K562 (cell line): ENCODE data around the gene IL27RA. TPM values are rescaled to one million over a fixed set of nuclear protein-coding genes. Genes with fewer than 3 reads are reported as not detected.

ENCODE experiments used
- ASH1L ChIP-seq: fragments of 450-650 bp; IDR thresholded peaks from 2 replicates; pipeline ENCODE4 v1.6.1; 2018; ENCODE audit warnings: borderline replicate concordance, mild to moderate bottlenecking, low read depth; ENCODE audit not compliant: partially characterized antibody
- ATF6 ChIP-seq: sonication (generic); formaldehyde crosslinking; IDR thresholded peaks from 2 replicates; pipeline ENCODE4 v1.4.0; 2020; ENCODE audit warnings: mild to moderate bottlenecking, missing genetic modification reagents
- BRF2 ChIP-seq: IDR thresholded peaks from 3 replicates; pipeline ENCODE4 v1.6.1; 2011; ENCODE audit warnings: borderline replicate concordance, mild to moderate bottlenecking; ENCODE audit not compliant: insufficient read length, insufficient read depth
- CTCFL ChIP-seq: IDR thresholded peaks from 2 replicates; pipeline ENCODE4 v1.6.1; 2011; ENCODE audit warnings: borderline replicate concordance, low read depth, mild to moderate bottlenecking, moderate library complexity, low read length; ENCODE audit not compliant: insufficient read depth, poor library complexity, severe bottlenecking
- FOS ChIP-seq: IDR thresholded peaks from 3 replicates; pipeline ENCODE4 v1.6.1; 2011; ENCODE audit not compliant: insufficient read length; ENCODE audit errors: extremely low read depth
- HBP1 ChIP-seq: fragments of 450-650 bp; formaldehyde crosslinking; IDR thresholded peaks from 2 replicates; pipeline ENCODE4 v1.4.0; 2022; ENCODE audit warnings: missing genetic modification characterization
- HDAC3 ChIP-seq: fragments of 450-650 bp; IDR thresholded peaks from 2 replicates; pipeline ENCODE4 v1.6.1; 2018; ENCODE audit warnings: borderline replicate concordance, mild to moderate bottlenecking, moderate library complexity; ENCODE audit not compliant: partially characterized antibody
- HMGXB4 ChIP-seq: sonication (generic); formaldehyde crosslinking; IDR thresholded peaks from 2 replicates; pipeline ENCODE4 v1.8.1; 2023; ENCODE audit warnings: mild to moderate bottlenecking, missing genetic modification reagents
- MCM7 ChIP-seq, 2 experiments: fragments of 450-650 bp; IDR thresholded peaks; 2 replicates each; pipeline ENCODE4 v1.6.1; 2016 to 2018
- NONO ChIP-seq, 2 experiments: fragments of 200-400 bp in 1 of 2; fragments of 450-650 bp in 1 of 2; formaldehyde crosslinking in 1 of 2; IDR thresholded peaks; 2 replicates each; pipeline ENCODE4 v1.6.1; 2017; ENCODE audit warnings: low read depth in 2 of 2, mild to moderate bottlenecking in 2 of 2, moderate library complexity in 2 of 2, low read length in 1 of 2
- SETDB1 ChIP-seq: IDR thresholded peaks from one replicate; pipeline ENCODE4 v1.6.1; 2012; ENCODE audit warnings: low read length, control low read depth, inconsistent platforms
- SMAD3 ChIP-seq: fragments of 450-650 bp; formaldehyde crosslinking; conservative IDR thresholded peaks from 2 replicates; pipeline ENCODE4 v1.4.0; 2020; ENCODE audit warnings: mild to moderate bottlenecking
- STAG1 ChIP-seq: sonication (generic); formaldehyde crosslinking; IDR thresholded peaks from 2 replicates; pipeline ENCODE4 v1.5.0; 2020; ENCODE audit warnings: missing genetic modification reagents, borderline replicate concordance
- ZBTB17 ChIP-seq: fragments of 450-650 bp; formaldehyde crosslinking; IDR thresholded peaks from 2 replicates; pipeline ENCODE4 v1.4.0; 2020; ENCODE audit warnings: mild to moderate bottlenecking
- ZC3H4 ChIP-seq: sonication (generic); formaldehyde crosslinking; IDR thresholded peaks from 2 replicates; pipeline ENCODE4 v1.9.0; 2021; ENCODE audit warnings: missing genetic modification reagents, borderline replicate concordance
- ZNF121 ChIP-seq: sonication (generic); formaldehyde crosslinking; conservative IDR thresholded peaks from 2 replicates; pipeline ENCODE4 v1.8.0; 2022; ENCODE audit warnings: missing genetic modification reagents
- ZNF133 ChIP-seq: fragments of 250-450 bp; sonication (Bioruptor Pico); IDR thresholded peaks from 2 replicates; pipeline ENCODE4 v1.4.0; 2020; ENCODE audit warnings: mild to moderate bottlenecking
- polyA plus RNA-seq, 8 experiments: library from polyadenylated mRNA; depleted of rRNA in 4 of 8; stranded (reverse) in 5 of 8; unstranded in 3 of 8; fragments of >200 nt; fragmentation: Nextera tagmentation in 2 of 8; fragmentation: Illumina TruSeq in 1 of 8; extraction: Ambion mirVana in 2 of 8; extraction: Trizol in 1 of 8; gene quantifications; 2 replicates each; pipeline versions ENCODE4 v1.2.1 to v1.2.3, GENCODE V29; 2011 to 2014; ENCODE audit warnings: inconsistent platforms in 1 of 8, missing spikeins in 1 of 8
- total RNA-seq, 7 experiments: library from RNA; depleted of rRNA in 6 of 7; stranded (reverse); fragments of >200 nt in 6 of 7; fragmentation: Illumina TruSeq in 2 of 7; extraction: Trizol in 2 of 7; gene quantifications; 2 replicates each; pipeline versions ENCODE4 v1.2.1 to v1.2.3, GENCODE V29; 2011 to 2021; ENCODE audit warnings: low replicate concordance in 1 of 7

Gene IL27RA
- total and polyA plus RNA-seq, 9 of the 15 experiments (the other 6 are each of a cell fraction or from before 2014, with no cell fraction given) = 1.9 to 15.9 (median 12.0) TPM

GRCh38 chr19:14080887-14081796 lies 49.6 kb downstream of the IL27RA start (continued):
- TF ChIP-seq CTCFL (no peak), SMAD3 (no peak), ATF6 (CRISPR knock-in tag) (no peak), FOS (peak; percentile 13), ZBTB17 (no peak), HDAC3 (no peak), BRF2 (no peak), HMGXB4 (CRISPR knock-in tag) (no peak), ZNF133 (CRISPR knock-in tag) (no peak), HBP1 (CRISPR knock-in tag) (no peak), ZC3H4 (CRISPR knock-in tag) (no peak), ASH1L (peak; percentile 75), NONO (IDR thresholded peaks at IDR 0.05; ENCODE audit: low read depth in 2 of 2, low read length in 1 of 2) (no peak), MCM7 (IDR thresholded peaks at IDR 0.05) (no peak), SETDB1 (no peak), STAG1 (CRISPR knock-in tag) (no peak), ZNF121 (CRISPR knock-in tag) (no peak)
